Endothelial cell of umbilical vein (primary cell): ENCODE measurements around the gene USP34. TPM values are rescaled to one million over a fixed set of nuclear protein-coding genes. Genes with fewer than 3 reads are reported as not detected.

ENCODE experiments used
- BruUV-seq: library from RNA; stranded (reverse); fragments of 400-500 nt; replicated peaks from 2 replicates; lab custom pipeline; 2021; lab: Mats Ljungman, UMichigan
- CTCF ChIA-PET: fragments of 300-600, 350-600 bp; sonication (Branson Sonifier 250); formaldehyde crosslinking; loops from one replicate; lab custom pipeline; 2021; ENCODE audit warnings: antibody characterized with exemption, inconsistent platforms; lab: Charles Lee
- POLR2A ChIA-PET: fragments of 300-600, 350-600 bp; sonication (Branson Sonifier 250); formaldehyde crosslinking; loops from one replicate; lab custom pipeline; 2021; ENCODE audit warnings: antibody characterized with exemption, inconsistent platforms; lab: Charles Lee
- DNase-seq: peaks from one replicate; pipeline ENCODE4 v3.0.0-alpha.2; 2011; ENCODE audit warnings: low read depth, low spot score
- FAIRE-seq: peaks from 2 replicates; lab custom pipeline; 2011; peaks lifted over from hg19 to GRCh38; lab: Jason Lieb, UNC
- H2AFZ ChIP-seq: 2 replicates; pipeline ENCODE4 v1.6.0; 2012; ENCODE audit warnings: low read depth, low read length, control low read depth, inconsistent platforms
- H3K27ac ChIP-seq: 2 replicates; pipeline ENCODE4 v1.5.1; 2011; ENCODE audit warnings: low read depth, mild to moderate bottlenecking, control low read depth, low read length, moderate library complexity; ENCODE audit not compliant: insufficient read depth
- H3K27me3 ChIP-seq, 2 experiments: 2 replicates each; pipeline versions ENCODE4 v1.6.0 to v1.6.1; 2011; ENCODE audit warnings: low read length in 2 of 2, mixed read lengths in 1 of 2; ENCODE audit not compliant: control insufficient read depth in 2 of 2, insufficient read depth in 2 of 2
- H3K36me3 ChIP-seq, 2 experiments: 2 replicates in 1 of 2; 3 replicates in 1 of 2; pipeline ENCODE4 v1.5.1; 2011; ENCODE audit warnings: low read length in 2 of 2, mild to moderate bottlenecking in 1 of 2, moderate library complexity in 1 of 2; ENCODE audit not compliant: control insufficient read depth in 2 of 2, insufficient read depth in 2 of 2; ENCODE audit errors: extremely low read depth in 1 of 2
- H3K4me1 ChIP-seq: 3 replicates; pipeline ENCODE4 v1.5.1; 2011; ENCODE audit warnings: mild to moderate bottlenecking, low read length; ENCODE audit not compliant: control insufficient read depth, insufficient read depth; ENCODE audit errors: extremely low read depth
- H3K4me2 ChIP-seq: 2 replicates; pipeline ENCODE4 v1.6.1; 2011; ENCODE audit warnings: low read length, control low read depth, mixed read lengths; ENCODE audit not compliant: insufficient read depth
- H3K4me3 ChIP-seq, 3 experiments: fragments of 200-600 bp in 1 of 3; sonication (generic), shearing (Covaris generic) in 1 of 3; replicated peaks in 1 of 3; 2 replicates each; pipeline ENCODE4 v1.5.1; 2011 to 2016; ENCODE audit warnings: control low read depth in 3 of 3, low read length in 3 of 3, mild to moderate bottlenecking in 2 of 3, inconsistent platforms in 1 of 3, low read depth in 1 of 3, moderate library complexity in 1 of 3; ENCODE audit not compliant: insufficient read depth in 1 of 3
- H3K79me2 ChIP-seq: 2 replicates; pipeline ENCODE4 v1.6.0; 2012; ENCODE audit warnings: low read length, inconsistent platforms; ENCODE audit not compliant: control insufficient read depth, insufficient read depth
- H3K9ac ChIP-seq: replicated peaks from 2 replicates; pipeline ENCODE3; 2011; ENCODE audit warnings: low read length, control low read depth; ENCODE audit not compliant: insufficient read depth; ENCODE audit errors: extremely low read depth
- H3K9me1 ChIP-seq: replicated peaks from 3 replicates; pipeline ENCODE4 v1.6.0; 2011; ENCODE audit warnings: mild to moderate bottlenecking, low read length; ENCODE audit not compliant: control insufficient read depth, insufficient read depth; ENCODE audit errors: extremely low read depth
- H3K9me3 ChIP-seq: replicated peaks from 2 replicates; pipeline ENCODE4 v1.5.1; 2012; ENCODE audit warnings: low read length, inconsistent platforms; ENCODE audit not compliant: control insufficient read depth, insufficient read depth
- H4K20me1 ChIP-seq: replicated peaks from 2 replicates; pipeline ENCODE3; 2011; ENCODE audit warnings: mild to moderate bottlenecking, low read length; ENCODE audit not compliant: control insufficient read depth, insufficient read depth; ENCODE audit errors: extremely low read depth
- EZH2 ChIP-seq: IDR thresholded peaks from 2 replicates; pipeline ENCODE4 v1.6.1; 2012; ENCODE audit warnings: borderline replicate concordance, low read depth, mild to moderate bottlenecking, moderate library complexity, low read length, inconsistent platforms; ENCODE audit not compliant: severe bottlenecking
- FOS ChIP-seq: IDR thresholded peaks from 2 replicates; pipeline ENCODE4 v1.6.1; 2011; ENCODE audit warnings: mild to moderate bottlenecking, low read length, moderate library complexity, borderline replicate concordance; ENCODE audit not compliant: insufficient read depth
- GATA2 ChIP-seq: IDR thresholded peaks from 2 replicates; pipeline ENCODE4 v1.7.0; 2011; ENCODE audit warnings: low read depth, mild to moderate bottlenecking, moderate library complexity, mixed read lengths, low read length; ENCODE audit not compliant: insufficient read length, insufficient read depth
- JUN ChIP-seq: IDR thresholded peaks from 2 replicates; pipeline ENCODE4 v1.6.1; 2011; ENCODE audit warnings: borderline replicate concordance, low read depth; ENCODE audit not compliant: insufficient read length, insufficient read depth
- MAX ChIP-seq: IDR thresholded peaks from 2 replicates; pipeline ENCODE4 v1.6.1; 2011; ENCODE audit not compliant: insufficient read depth, insufficient read length
- MYC ChIP-seq: IDR thresholded peaks from one replicate; pipeline ENCODE4 v1.6.1; 2011; ENCODE audit warnings: mild to moderate bottlenecking, low read depth, low read length
- POLR2A ChIP-seq: IDR thresholded peaks from 2 replicates; pipeline ENCODE4 v1.6.1; 2012; ENCODE audit warnings: low read depth, mild to moderate bottlenecking, control low read depth, low read length
- POLR2AphosphoS5 ChIP-seq: IDR thresholded peaks from 2 replicates; pipeline ENCODE4 v1.6.1; 2012; ENCODE audit warnings: low read depth, mild to moderate bottlenecking, control low read depth, low read length, moderate library complexity; ENCODE audit not compliant: insufficient read depth
- dilution Hi-C: fragments of 300-500 bp; cut with MboI; formaldehyde crosslinking; loops from one replicate; pipeline ENCODE4 v1.15.0; 2019; ENCODE audit warnings: low sequenced_read_pairs; ENCODE audit not compliant: extremely low pct_ligation_motif_present
- intact Hi-C: fragments of 100-400 bp; cut with micrococcal nuclease; formaldehyde crosslinking; loops from one replicate; pipeline ENCODE4 v1.10.0; 2022
- polyA plus RNA-seq, 4 experiments: library from polyadenylated mRNA; depleted of rRNA in 3 of 4; stranded (reverse) in 3 of 4; unstranded in 1 of 4; fragments of >200 nt; gene quantifications; 2 replicates each; pipeline versions ENCODE4 v1.2.1 to v1.2.3, GENCODE V29; 2011 to 2012; ENCODE audit warnings: missing spikeins in 1 of 4
- total RNA-seq: library from RNA; stranded (reverse); gene quantifications from 2 replicates; pipeline ENCODE4 v1.2.3, GENCODE V29; 2021
- TF ChIP-seq, protein P1 (sequence below), 2 donors: IDR thresholded peaks; 1 replicate in 1 of 2; 2 replicates in 1 of 2; pipeline ENCODE4 v1.5.1; 2011; ENCODE audit warnings: low read length in 2 of 2, mild to moderate bottlenecking in 2 of 2, moderate library complexity in 2 of 2, control low read depth in 1 of 2, inconsistent platforms in 1 of 2, low read depth in 1 of 2; ENCODE audit not compliant: insufficient read depth in 1 of 2; ENCODE audit errors: extremely low read depth in 1 of 2

The USP34 gene
- total and polyA plus RNA-seq, 2 donors (not counting 3 experiments of a cell fraction or from before 2014, with no cell fraction given): 46.3 to 96.9 TPM

- POLR2A ChIA-PET: no interaction called here
- Histone ChIP-seq H3K27ac (no peak overlapping the region), H3K27me3 (no peaks in the 10 kb centered on the region), H3K79me2 (peaks cover 35% of the 10 kb centered on the region), H3K9ac (no peak overlapping the region), H3K4me3 (no peak overlapping the region), H3K9me3 (no peaks in the 10 kb centered on the region), H2AFZ (no peak overlapping the region), H4K20me1 (peaks cover 3% of the 10 kb centered on the region), H3K9me1 (no peaks in the 10 kb centered on the region), H3K36me3 (peaks cover 7 to 25% of the 10 kb centered on the region in 2 experiments), H3K4me2 (no peak overlapping the region), H3K4me1 (no peaks in the 10 kb centered on the region)
- no TSS peak for BruUV-seq
- no peak for TF ChIP-seq POLR2AphosphoS5
- TF ChIP-seq POLR2A: no peak
- no peak for TF ChIP-seq GATA2
- TF ChIP-seq FOS: no peak
- TF ChIP-seq JUN: no peak
- TF ChIP-seq MYC: no peak
- TF ChIP-seq, protein P1, sequence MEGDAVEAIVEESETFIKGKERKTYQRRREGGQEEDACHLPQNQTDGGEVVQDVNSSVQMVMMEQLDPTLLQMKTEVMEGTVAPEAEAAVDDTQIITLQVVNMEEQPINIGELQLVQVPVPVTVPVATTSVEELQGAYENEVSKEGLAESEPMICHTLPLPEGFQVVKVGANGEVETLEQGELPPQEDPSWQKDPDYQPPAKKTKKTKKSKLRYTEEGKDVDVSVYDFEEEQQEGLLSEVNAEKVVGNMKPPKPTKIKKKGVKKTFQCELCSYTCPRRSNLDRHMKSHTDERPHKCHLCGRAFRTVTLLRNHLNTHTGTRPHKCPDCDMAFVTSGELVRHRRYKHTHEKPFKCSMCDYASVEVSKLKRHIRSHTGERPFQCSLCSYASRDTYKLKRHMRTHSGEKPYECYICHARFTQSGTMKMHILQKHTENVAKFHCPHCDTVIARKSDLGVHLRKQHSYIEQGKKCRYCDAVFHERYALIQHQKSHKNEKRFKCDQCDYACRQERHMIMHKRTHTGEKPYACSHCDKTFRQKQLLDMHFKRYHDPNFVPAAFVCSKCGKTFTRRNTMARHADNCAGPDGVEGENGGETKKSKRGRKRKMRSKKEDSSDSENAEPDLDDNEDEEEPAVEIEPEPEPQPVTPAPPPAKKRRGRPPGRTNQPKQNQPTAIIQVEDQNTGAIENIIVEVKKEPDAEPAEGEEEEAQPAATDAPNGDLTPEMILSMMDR (IDR thresholded peaks at IDR 0.05; ENCODE audit: extremely low read depth in 1 of 2, insufficient read depth in 1 of 2, low read depth in 1 of 2, low read length in 2 of 2): no peak
- no peak for TF ChIP-seq EZH2
- TF ChIP-seq MAX: no peak
- DNase-seq (no peak), FAIRE-seq (no peak)
- CTCF ChIA-PET: no interaction called here
- dilution Hi-C loops: no loop called here
- intact Hi-C loops: no loop called here
Observed at GRCh38 chr2:61499060-61499459, 28.2 kb upstream of the USP34 start.
